Activated T-helper 17 cell treated with anti-CD3 and anti-CD28 coated beads, Interleukin-2, amount 50 U/mL, for 72 hours (primary cell): ENCODE data around the gene GSTA4. TPM values are rescaled to one million over a fixed set of nuclear protein-coding genes. Genes with fewer than 3 reads are reported as not detected.

Source experiments
- ATAC-seq: fragments of 150-1000 bp; cut with Tn5 transposase; replicated peaks from 2 replicates; pipeline ENCODE4 v1.10.0; 2021; ENCODE audit warnings: mild to moderate bottlenecking, moderate library complexity
- H3K27ac Mint-ChIP-seq: one replicate; pipeline ENCODE4 v1.8.0; 2022; ENCODE audit warnings: mixed read lengths
- H3K27me3 Mint-ChIP-seq: one replicate; pipeline ENCODE4 v1.8.0; 2022; ENCODE audit warnings: mixed read lengths
- H3K36me3 Mint-ChIP-seq: one replicate; pipeline ENCODE4 v1.8.0; 2022; ENCODE audit warnings: low read depth, mild to moderate bottlenecking, mixed read lengths
- H3K4me1 Mint-ChIP-seq: one replicate; pipeline ENCODE4 v1.8.0; 2022; ENCODE audit warnings: mixed read lengths
- H3K4me3 Mint-ChIP-seq: one replicate; pipeline ENCODE4 v1.8.0; 2022; ENCODE audit warnings: mild to moderate bottlenecking, mixed read lengths
- H3K9me3 Mint-ChIP-seq: one replicate; pipeline ENCODE4 v1.8.0; 2022; ENCODE audit warnings: mixed read lengths
- total RNA-seq, 2 donors: library from RNA; stranded (reverse); gene quantifications; one replicate each; pipeline ENCODE4 v1.2.3, GENCODE V29; 2022

GSTA4 gene
- total RNA-seq, 2 donors from 2014 or later = 0.56 to 5.2 TPM

- Mint-ChIP-seq H3K27me3 (no peaks in the 10 kb centered on the region), H3K4me3 (no peak overlapping the region), H3K4me1 (peaks cover 22% of the 10 kb centered on the region), H3K27ac (no peak overlapping the region), H3K9me3 (no peaks in the 10 kb centered on the region), H3K36me3 (peaks cover 16% of the 10 kb centered on the region)
- ATAC-seq = no peak
Observed at GRCh38 chr6:52998603-52999002, 3.5 kb upstream of the GSTA4 start.

DNA sequence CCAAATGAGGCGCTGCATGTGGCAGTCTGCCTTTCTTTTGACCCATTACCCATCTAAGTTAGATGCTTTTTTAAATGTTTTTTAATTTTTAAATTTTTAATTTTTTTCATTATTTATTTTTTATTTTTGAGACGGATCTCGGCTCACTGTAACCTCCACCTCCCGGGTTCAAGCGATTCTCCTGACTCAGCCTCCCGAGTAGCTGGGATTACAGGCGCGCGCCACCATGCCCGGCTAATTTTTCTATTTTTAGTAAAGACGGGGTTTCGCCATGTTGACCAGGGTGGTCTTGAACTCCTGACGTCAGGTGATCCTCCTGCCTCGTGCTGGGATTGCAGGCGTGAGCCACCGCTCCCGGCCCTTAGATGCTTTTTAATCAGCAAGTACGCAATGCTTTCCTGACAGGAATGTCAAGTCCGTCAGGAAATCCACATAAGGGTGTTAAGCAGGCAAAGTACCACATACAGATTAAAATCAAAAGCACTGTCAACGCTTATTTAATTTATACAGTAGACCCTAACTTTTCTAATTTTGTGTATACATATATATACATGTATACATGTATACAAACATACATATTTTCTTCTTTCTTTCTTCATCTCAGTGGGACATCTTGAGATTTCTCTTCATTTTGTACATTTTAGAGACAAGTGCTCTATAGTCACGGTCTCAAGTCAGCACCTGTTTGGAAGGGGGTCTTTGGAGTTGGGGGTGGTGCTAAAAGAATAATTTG, 995 bp upstream of the GSTA4 start:
- Mint-ChIP-seq H3K27me3 (no peaks in the 10 kb centered on the region), H3K4me3 (peak overlapping the region; percentile 95), H3K4me1 (peaks cover 26% of the 10 kb centered on the region), H3K27ac (peak overlapping the region; percentile 100), H3K36me3 (peaks cover 19% of the 10 kb centered on the region), H3K9me3 (no peaks in the 10 kb centered on the region)
- no peak for ATAC-seq

GRCh38 chr6:52994839-52995088, 320 bp downstream of the GSTA4 start:
- peak; percentile 3 for ATAC-seq
- H3K27me3 Mint-ChIP-seq = no peaks in the 10 kb centered on the region
- H3K4me1 Mint-ChIP-seq = peaks cover 37% of the 10 kb centered on the region
- H3K9me3 Mint-ChIP-seq = no peaks in the 10 kb centered on the region
- peak overlapping the region; percentile 95 for H3K4me3 Mint-ChIP-seq
- peaks cover 31% of the 10 kb centered on the region for H3K36me3 Mint-ChIP-seq
- peak overlapping the region; percentile 100 for H3K27ac Mint-ChIP-seq

GRCh38 chr6:52994031-52994838, 849 bp downstream of the GSTA4 start:
- Mint-ChIP-seq H3K27me3 (no peaks in the 10 kb centered on the region), H3K9me3 (no peaks in the 10 kb centered on the region), H3K27ac (peak overlapping the region; percentile 100), H3K36me3 (peaks cover 31% of the 10 kb centered on the region), H3K4me3 (peak overlapping the region; percentile 95), H3K4me1 (peaks cover 37% of the 10 kb centered on the region)
- no peak for ATAC-seq

GRCh38 chr6:52992980-52993920, 1.8 kb downstream of the GSTA4 start:
- H3K9me3 Mint-ChIP-seq = no peaks in the 10 kb centered on the region
- no peaks in the 10 kb centered on the region for H3K27me3 Mint-ChIP-seq
- peaks cover 37% of the 10 kb centered on the region for H3K4me1 Mint-ChIP-seq
- no peak for ATAC-seq
- no peak overlapping the region for H3K27ac Mint-ChIP-seq
- H3K36me3 Mint-ChIP-seq = peaks cover 31% of the 10 kb centered on the region
- H3K4me3 Mint-ChIP-seq = peak overlapping the region; percentile 95

- peak overlapping the region; percentile 97 for H3K27ac Mint-ChIP-seq
- H3K4me1 Mint-ChIP-seq = peaks cover 33% of the 10 kb centered on the region
- H3K27me3 Mint-ChIP-seq = peaks cover 13% of the 10 kb centered on the region
- peaks cover 25% of the 10 kb centered on the region for H3K36me3 Mint-ChIP-seq
- H3K9me3 Mint-ChIP-seq = no peaks in the 10 kb centered on the region
- peak overlapping the region; percentile 60 for H3K4me3 Mint-ChIP-seq
- ATAC-seq = peak; percentile 70
Observed at GRCh38 chr6:52990342-52990741, 4.7 kb downstream of the GSTA4 start.

GRCh38 chr6:52985228-52985627, 9.9 kb downstream of the GSTA4 start:
- Mint-ChIP-seq H3K27ac (peak overlapping the region; percentile 66), H3K9me3 (no peaks in the 10 kb centered on the region), H3K4me1 (peaks cover 43% of the 10 kb centered on the region), H3K4me3 (peak overlapping the region; percentile 65), H3K36me3 (peaks cover 12% of the 10 kb centered on the region), H3K27me3 (peaks cover 24% of the 10 kb centered on the region)
- ATAC-seq = no peak

- Mint-ChIP-seq H3K27ac (peak overlapping the region; percentile 66), H3K4me1 (peaks cover 39% of the 10 kb centered on the region), H3K4me3 (peak overlapping the region; percentile 65), H3K36me3 (peaks cover 9% of the 10 kb centered on the region), H3K27me3 (peaks cover 24% of the 10 kb centered on the region), H3K9me3 (no peaks in the 10 kb centered on the region)
- peak; percentile 90 for ATAC-seq
Observed at GRCh38 chr6:52984247-52984646, 10.8 kb downstream of the GSTA4 start.

- peak; percentile 43 for ATAC-seq
- Mint-ChIP-seq H3K4me1 (peaks cover 39% of the 10 kb centered on the region), H3K9me3 (no peaks in the 10 kb centered on the region), H3K4me3 (peak overlapping the region; percentile 65), H3K27ac (peak overlapping the region; percentile 66), H3K36me3 (peaks cover 9% of the 10 kb centered on the region), H3K27me3 (peaks cover 25% of the 10 kb centered on the region)
Observed at GRCh38 chr6:52983159-52983848, 11.8 kb downstream of the GSTA4 start.

DNA sequence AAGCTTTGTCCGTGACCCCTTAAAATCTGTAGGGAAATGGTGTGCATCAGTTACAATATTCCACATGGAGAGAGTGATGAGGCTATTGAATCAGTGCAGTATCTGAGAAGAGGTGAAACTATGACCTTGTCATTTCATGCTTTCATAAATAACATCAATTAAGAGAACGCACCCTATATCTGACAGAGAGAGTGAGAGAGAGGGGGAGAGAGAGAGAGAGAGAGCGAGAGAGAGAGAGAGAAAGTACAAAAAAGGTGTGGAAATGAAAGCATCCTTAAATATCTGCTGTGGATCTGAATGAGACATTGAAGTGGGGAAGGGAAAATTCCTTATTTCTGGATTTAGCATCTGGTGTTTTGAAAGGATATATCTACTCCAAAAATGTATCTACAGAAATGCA, 12.4 kb downstream of the GSTA4 start:
- no peaks in the 10 kb centered on the region for H3K9me3 Mint-ChIP-seq
- H3K4me3 Mint-ChIP-seq = peak overlapping the region; percentile 65
- peaks cover 9% of the 10 kb centered on the region for H3K36me3 Mint-ChIP-seq
- H3K27me3 Mint-ChIP-seq = peaks cover 23% of the 10 kb centered on the region
- peaks cover 35% of the 10 kb centered on the region for H3K4me1 Mint-ChIP-seq
- peak overlapping the region; percentile 66 for H3K27ac Mint-ChIP-seq
- ATAC-seq = peak; percentile 34

DNA sequence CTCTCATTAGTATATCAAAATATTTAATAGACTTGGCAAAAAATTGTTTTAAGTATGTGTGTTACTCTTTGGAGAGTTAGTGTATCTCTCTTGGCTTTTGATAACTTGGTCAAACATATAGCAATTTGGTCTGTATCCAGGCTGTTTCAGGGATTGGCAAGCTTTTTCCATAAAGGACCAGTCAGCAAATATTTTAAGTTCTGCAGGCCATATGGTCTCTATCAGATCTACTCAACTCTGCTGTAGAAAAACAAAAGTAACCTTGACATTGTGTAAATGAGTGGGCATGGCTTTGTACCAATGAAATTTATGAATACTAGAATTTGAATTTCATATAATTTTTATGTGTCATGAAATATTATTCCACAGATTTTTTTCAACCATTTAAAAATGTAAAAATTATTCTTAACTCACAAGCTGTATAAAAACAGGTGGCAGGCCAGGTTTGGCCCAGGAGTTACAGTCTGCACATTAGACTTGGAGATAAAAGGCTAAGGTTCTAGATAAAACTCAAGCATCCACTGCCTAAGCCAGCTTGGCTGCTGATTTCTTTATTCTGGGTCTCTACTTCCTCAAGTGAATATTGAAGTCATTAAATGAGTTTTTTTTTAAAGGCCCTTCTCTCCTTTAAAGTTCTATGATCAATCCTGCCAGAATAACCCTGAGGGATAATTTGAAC, 13.7 kb downstream of the GSTA4 start:
- H3K27ac Mint-ChIP-seq = no peak overlapping the region
- peaks cover 15% of the 10 kb centered on the region for H3K27me3 Mint-ChIP-seq
- peaks cover 30% of the 10 kb centered on the region for H3K4me1 Mint-ChIP-seq
- no peaks in the 10 kb centered on the region for H3K9me3 Mint-ChIP-seq
- H3K4me3 Mint-ChIP-seq = no peak overlapping the region
- peaks cover 9% of the 10 kb centered on the region for H3K36me3 Mint-ChIP-seq
- ATAC-seq = no peak

DNA sequence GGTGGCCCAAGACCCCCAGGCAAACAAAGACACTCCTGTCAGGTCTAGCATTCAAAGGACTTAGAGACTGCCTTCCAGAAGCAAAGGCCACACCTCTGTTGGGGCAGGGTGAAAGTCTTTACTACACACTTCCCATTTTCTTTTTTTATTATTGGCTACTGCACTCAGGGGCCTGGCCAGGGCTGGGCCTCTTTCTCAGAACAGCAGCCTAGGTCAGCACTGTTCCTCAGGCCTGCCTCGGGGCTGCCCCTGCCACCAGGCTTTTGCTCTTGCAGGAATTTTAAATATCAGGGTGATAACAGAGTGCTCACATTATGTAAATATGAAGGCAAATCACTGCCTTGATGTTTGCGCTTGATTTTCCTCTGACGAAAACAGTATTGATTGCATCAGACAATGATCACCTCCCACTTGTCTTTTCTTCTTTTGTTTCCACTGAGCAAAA, 18.5 kb downstream of the GSTA4 start:
- no peaks in the 10 kb centered on the region for H3K9me3 Mint-ChIP-seq
- H3K4me3 Mint-ChIP-seq = peak overlapping the region; percentile 50
- ATAC-seq = peak; percentile 93
- H3K4me1 Mint-ChIP-seq = no peaks in the 10 kb centered on the region
- H3K27me3 Mint-ChIP-seq = peaks cover 5% of the 10 kb centered on the region
- no peaks in the 10 kb centered on the region for H3K36me3 Mint-ChIP-seq
- H3K27ac Mint-ChIP-seq = peak overlapping the region; percentile 86

GRCh38 chr6:52976149-52976548, 18.9 kb downstream of the GSTA4 start:
- Mint-ChIP-seq H3K9me3 (no peaks in the 10 kb centered on the region), H3K27me3 (peaks cover 5% of the 10 kb centered on the region), H3K36me3 (no peaks in the 10 kb centered on the region), H3K4me1 (no peaks in the 10 kb centered on the region), H3K27ac (peak overlapping the region; percentile 86), H3K4me3 (peak overlapping the region; percentile 50)
- ATAC-seq = peak; percentile 79
